ENCODE measurements around the gene TNRC6A.
"Not testable (repeated sequence)": the region's sequence is repeated elsewhere in the genome, so short reads cannot be mapped to it uniquely, and the experiment has no call there.

The TNRC6A gene

GRCh38 chr16:24820522-24820921 is 91.1 kb downstream of the TNRC6A start:
- DNase-seq: no peak

DNA sequence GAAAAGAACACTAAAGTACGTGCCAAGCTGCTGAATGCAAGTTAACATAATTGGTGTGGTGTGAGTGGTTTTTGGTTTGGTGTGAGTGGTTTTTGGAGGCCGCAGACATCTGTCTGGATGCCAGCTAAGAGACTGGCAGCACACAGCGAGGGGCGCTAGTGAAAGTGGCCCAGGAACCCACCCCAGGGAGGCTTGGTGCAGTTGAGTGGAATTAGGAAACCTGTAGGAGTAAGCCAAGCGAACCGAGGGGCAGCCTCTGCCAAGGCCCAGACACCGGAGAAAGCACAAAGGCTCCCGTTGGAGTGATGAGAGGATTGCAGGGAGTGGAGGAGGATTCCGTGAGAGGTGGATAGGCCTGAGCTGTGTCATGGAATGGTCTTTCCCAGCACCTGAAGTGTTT is 91.7 kb downstream of the TNRC6A start:
- DNase-seq: no peak

- DNase-seq: no peak
Measured at GRCh38 chr16:24822542-24822941, 93.1 kb downstream of the TNRC6A start.

- no peak for DNase-seq
Measured at GRCh38 chr16:24822974-24823373, 93.5 kb downstream of the TNRC6A start.

GRCh38 chr16:24825696-24826095 is 96.2 kb downstream of the TNRC6A start:
- DNase-seq: no peak

- DNase-seq: no peak
Measured at GRCh38 chr16:24826096-24826690, 96.7 kb downstream of the TNRC6A start.

DNA sequence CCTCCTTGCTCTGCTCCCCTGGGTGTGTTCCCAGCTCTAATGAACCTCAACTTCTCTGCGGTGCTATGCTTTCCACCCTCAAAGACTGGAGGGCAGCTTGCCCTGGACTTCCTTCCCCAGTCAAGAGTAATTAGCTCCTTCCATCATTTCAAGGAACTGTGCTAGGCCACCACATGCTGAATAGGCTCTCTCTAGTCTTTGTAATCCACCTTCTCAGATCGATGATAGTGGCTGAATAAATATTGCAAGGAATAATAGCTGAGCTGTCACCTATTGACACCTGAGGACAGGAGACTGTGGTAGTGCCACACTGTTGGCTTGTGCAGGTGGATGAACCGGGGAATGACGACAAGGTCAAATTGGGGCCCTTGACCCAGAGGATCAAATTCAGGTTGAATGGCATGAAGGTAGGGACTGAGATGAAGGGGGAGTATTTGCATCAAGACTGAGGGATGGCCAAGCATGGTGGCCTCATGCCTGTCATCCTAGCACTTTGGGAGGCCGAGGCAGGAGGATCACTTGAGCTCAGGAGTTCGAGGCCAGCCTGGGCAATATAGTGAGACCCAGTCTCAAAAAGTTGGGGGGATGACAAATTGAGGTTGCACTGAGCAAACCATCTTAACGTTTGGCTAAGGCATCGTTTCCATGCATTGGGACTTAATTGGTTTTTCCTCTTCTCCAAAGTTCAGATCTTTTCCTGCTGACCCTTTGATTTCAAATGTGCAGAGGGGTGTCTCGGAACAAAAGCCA is 97.5 kb downstream of the TNRC6A start:
- no peak for DNase-seq

- no peak for DNase-seq
Measured at GRCh38 chr16:24829153-24829552, 99.7 kb downstream of the TNRC6A start.

- no peak for DNase-seq
Measured at GRCh38 chr16:24833352-24833751, 103.9 kb downstream of the TNRC6A start.

DNA sequence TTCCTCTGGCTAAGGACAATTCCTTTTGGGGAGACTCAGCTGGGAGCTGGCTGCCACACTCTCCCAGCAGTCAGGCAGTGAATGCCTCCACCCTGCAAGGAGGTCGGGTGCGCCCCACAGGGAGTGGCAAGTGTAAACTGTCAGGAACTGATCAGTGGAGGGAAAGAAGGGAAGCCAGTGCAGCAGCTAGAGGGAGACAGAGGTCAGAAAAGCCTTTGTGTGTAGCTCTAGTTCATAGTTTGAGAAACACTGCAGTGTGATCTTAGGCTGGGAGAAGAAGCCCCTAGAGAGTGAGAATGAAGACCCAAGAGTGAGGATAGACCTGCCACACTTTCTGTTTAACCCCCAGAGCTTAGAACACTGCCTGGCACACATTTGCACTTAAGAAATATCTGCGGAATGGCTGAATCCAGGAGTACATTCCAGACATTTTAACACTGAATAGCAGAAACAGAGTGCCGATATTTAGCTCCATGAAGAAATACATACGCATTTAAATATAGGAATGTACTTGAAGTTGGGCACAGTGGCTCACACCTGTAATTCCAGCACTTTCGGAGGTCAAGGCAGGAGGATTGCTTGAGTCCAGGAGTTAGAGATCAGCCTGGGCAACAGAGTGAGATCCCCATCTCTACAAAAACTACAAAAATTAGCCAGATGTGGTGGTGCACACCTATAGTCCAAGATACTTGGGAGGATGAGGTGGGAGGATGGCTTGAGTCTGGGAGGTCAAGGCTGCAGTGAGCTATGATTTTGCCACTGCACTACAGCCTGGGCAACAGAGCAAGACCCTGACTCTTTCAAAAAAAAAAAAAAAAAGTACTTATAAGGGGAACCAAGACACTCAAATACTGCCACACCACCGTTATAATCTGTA is 105.2 kb downstream of the TNRC6A start:
- no peak for DNase-seq

DNA sequence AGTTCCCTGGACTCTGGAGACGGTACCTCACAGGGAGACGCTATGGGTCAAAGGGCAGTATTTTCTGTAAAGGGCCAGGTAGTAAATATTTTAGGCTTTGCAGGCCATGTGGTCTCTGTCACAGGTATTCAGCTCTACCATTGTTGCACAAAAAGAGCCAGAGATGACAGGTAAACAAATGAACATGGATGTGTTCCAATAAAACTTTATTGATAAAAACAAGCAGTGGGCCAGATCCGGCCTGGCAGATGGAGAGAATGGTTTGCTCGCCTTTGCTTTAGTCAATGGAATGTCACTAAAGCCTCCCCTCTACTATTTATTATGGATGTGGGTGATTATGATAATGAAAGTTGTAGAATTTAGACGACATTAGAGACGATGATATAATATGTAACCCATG is 107.4 kb downstream of the TNRC6A start:
- no peak for DNase-seq

GRCh38 chr16:24837969-24838368 is 108.5 kb downstream of the TNRC6A start:
- DNase-seq: no peak

GRCh38 chr16:24838554-24839266 is 109.3 kb downstream of the TNRC6A start:
- no peak for DNase-seq

DNA sequence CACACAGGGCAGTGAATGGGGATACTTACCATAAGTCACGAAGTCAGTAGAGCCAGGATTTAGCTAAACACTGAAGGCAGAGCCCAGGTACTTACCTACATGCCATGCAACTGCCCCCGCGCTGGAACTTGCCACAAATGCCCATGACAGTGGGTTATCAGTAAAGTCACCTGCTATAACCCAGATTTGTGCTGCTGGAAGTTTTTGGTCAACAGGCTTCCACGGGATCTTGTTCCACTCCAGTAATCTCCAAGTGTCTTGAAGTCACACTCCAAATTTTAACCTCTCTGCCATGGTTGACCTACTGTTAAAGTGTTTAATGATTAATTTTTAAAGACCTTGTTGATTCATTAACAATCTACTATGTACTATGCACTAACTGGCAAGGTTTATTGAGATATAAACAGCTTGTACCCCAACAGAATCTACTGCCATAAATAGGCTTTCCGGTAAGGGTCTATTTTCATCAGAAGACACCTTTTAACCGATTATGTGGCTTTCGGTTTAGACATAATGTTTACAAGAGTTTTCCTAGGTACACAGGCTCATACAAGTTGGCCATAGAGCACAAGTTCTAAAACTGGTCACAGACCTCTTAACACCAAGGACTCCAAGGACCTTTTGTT is 110.0 kb downstream of the TNRC6A start:
- DNase-seq: no peak

DNA sequence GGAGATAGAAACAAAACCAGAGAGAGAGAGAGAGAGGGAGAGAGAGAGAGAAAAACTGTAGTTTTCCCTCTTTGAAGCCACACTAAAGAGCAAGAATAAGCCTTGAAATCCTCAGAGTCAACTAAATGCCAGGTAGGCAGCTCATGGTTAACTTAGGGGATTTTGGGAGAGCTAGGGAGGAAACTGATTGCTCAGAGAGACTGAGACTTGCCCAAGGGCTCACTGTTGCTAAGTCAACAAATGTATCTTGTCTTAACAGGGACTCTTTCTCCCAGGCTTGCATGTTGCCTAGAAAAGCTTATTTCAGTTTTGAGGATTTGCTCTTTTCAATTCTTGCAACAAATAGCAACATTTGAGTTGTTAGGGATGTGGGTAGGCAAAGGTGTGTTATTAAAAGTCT is 111.8 kb downstream of the TNRC6A start:
- DNase-seq: no peak

- DNase-seq: no peak
Measured at GRCh38 chr16:24844101-24845030, 114.9 kb downstream of the TNRC6A start.

- not testable (repeated sequence) for DNase-seq
Measured at GRCh38 chr16:24845031-24845365, 115.5 kb downstream of the TNRC6A start.

- no peak for DNase-seq
Measured at GRCh38 chr16:24845726-24846547, 116.5 kb downstream of the TNRC6A start, which contains the start of gene SLC5A11. SLC5A11 (plus strand) TSS chr16:24845963; CDS start chr16:24858644, 12,681 bp downstream.

- no peak for DNase-seq
Measured at GRCh38 chr16:24846548-24847357, 117.3 kb downstream of the TNRC6A start.

GRCh38 chr16:24847358-24847664 is 117.9 kb downstream of the TNRC6A start:
- DNase-seq: no peak
